Measurements from ENCODE around the gene TTBK2. TPM values are rescaled to one million over a fixed set of nuclear protein-coding genes. Genes with fewer than 3 reads are reported as not detected.

Gene TTBK2
- total and polyA plus RNA-seq, 2 donors (not counting 1 experiment from before 2014, with no cell fraction given) = 4.3 to 39.6 TPM

GRCh38 chr15:42914728-42915497 lies 5.7 kb downstream of the TTBK2 start:
- Histone ChIP-seq H3K4me3 (ENCODE audit: control extremely low read depth in 1 of 5, extremely low read depth in 1 of 5, insufficient read depth in 1 of 5, low read depth in 2 of 5, low read length in 4 of 5) (no peak overlapping the region), H4K20me1 (ENCODE audit: control insufficient read depth, insufficient read depth, low read length, poor library complexity, severe bottlenecking) (peaks cover 6% of the 10 kb centered on the region), H3K27ac (ENCODE audit: low read length in 2 of 2) (no peak overlapping the region), H3K27me3 (replicated peaks in 1 of 4; ENCODE audit: control extremely low read depth in 1 of 4, control insufficient read depth in 3 of 4, insufficient read depth in 4 of 4, low read length in 3 of 4) (no peaks in the 10 kb centered on the region), H3K4me2 (replicated peaks; ENCODE audit: low read depth, low read length, poor library complexity, severe bottlenecking) (no peak overlapping the region), H3K79me2 (ENCODE audit: control insufficient read depth, insufficient read depth, low read length) (peaks cover 73% of the 10 kb centered on the region), H3K9ac (ENCODE audit: low read length) (no peak overlapping the region), H2AFZ (ENCODE audit: insufficient read depth, low read depth, low read length, poor library complexity, severe bottlenecking) (no peak overlapping the region), H3K4me1 (ENCODE audit: control insufficient read depth in 2 of 2, insufficient read depth in 2 of 2, low read length in 2 of 2) (peaks cover 12 to 18% of the 10 kb centered on the region in 2 donors), H3K9me3 (ENCODE audit: control extremely low read depth in 1 of 3, control insufficient read depth in 2 of 3, insufficient read depth in 1 of 3, low read length in 2 of 3) (no peaks in the 10 kb centered on the region), H3K36me3 (replicated peaks in 1 of 2; ENCODE audit: control extremely low read depth in 1 of 2, control insufficient read depth in 1 of 2, extremely low read depth in 1 of 2, insufficient read depth in 2 of 2, low read length in 1 of 2) (no peaks in the 10 kb centered on the region)
- intact Hi-C loops (cut with micrococcal nuclease) = no loop called here
- no peak for ATAC-seq (ENCODE audit: low read depth)
- Mint-ChIP-seq H3K27me3 (no peaks in the 10 kb centered on the region), H3K9me3 (ENCODE audit: insufficient read depth) (no peaks in the 10 kb centered on the region), H3K4me3 (no peak overlapping the region), H3K4me1 (peaks cover 39% of the 10 kb centered on the region), H3K27ac (no peak overlapping the region)
- TF ChIP-seq EZH2 (IDR thresholded peaks at IDR 0.05; ENCODE audit: borderline replicate concordance, insufficient read depth, low read depth, low read length, poor library complexity, severe bottlenecking) (no peak), CTCF (IDR thresholded peaks at IDR 0.05) (no peak)
- DNase-seq = no peak
- WGBS (ENCODE audit: insufficient coverage) = 67% methylated on average over 2 of the region's 5 CpGs
- ChIA-PET CTCF (interaction anchor here (1.5 kb wide), 1 partner anchor 11 kb away, joined by 7 read pairs; no protein-coding TSS in a partner anchor), POLR2A (interaction anchor here (0.6 kb wide), 1 partner anchor 20 kb away, joined by 4 read pairs; no protein-coding TSS in a partner anchor)

- H3K9me3 ChIP-seq (ENCODE audit: control extremely low read depth in 1 of 3, control insufficient read depth in 2 of 3, insufficient read depth in 1 of 3, low read length in 2 of 3) = no peaks in the 10 kb centered on the region
- Mint-ChIP-seq H3K27me3 (no peaks in the 10 kb centered on the region), H3K4me3 (no peak overlapping the region), H3K27ac (no peak overlapping the region), H3K9me3 (ENCODE audit: insufficient read depth) (no peaks in the 10 kb centered on the region), H3K4me1 (peaks cover 22% of the 10 kb centered on the region)
- TF ChIP-seq CTCF (IDR thresholded peaks at IDR 0.05) = no peak
- TF ChIP-seq EZH2 (IDR thresholded peaks at IDR 0.05; ENCODE audit: borderline replicate concordance, insufficient read depth, low read depth, low read length, poor library complexity, severe bottlenecking) = no peak
- 100% methylated on average over 1 of the region's 5 CpGs for WGBS (ENCODE audit: insufficient coverage)
- H3K4me1 ChIP-seq (ENCODE audit: control insufficient read depth in 2 of 2, insufficient read depth in 2 of 2, low read length in 2 of 2) = peaks cover 2 to 8% of the 10 kb centered on the region in 2 donors
- POLR2A ChIA-PET = no interaction called here
- ATAC-seq (ENCODE audit: low read depth) = no peak
- intact Hi-C loops (cut with micrococcal nuclease) = no loop called here
- peaks cover 6% of the 10 kb centered on the region for H4K20me1 ChIP-seq (ENCODE audit: control insufficient read depth, insufficient read depth, low read length, poor library complexity, severe bottlenecking)
- CTCF ChIA-PET = interaction anchor here (0.6 to 2.1 kb wide), 3 partner anchors 14 to 76 kb away, joined by 4 to 12 read pairs (median 5); no protein-coding TSS in a partner anchor
- H3K9ac ChIP-seq (ENCODE audit: low read length) = no peak overlapping the region
- H3K79me2 ChIP-seq (ENCODE audit: control insufficient read depth, insufficient read depth, low read length) = peaks cover 71% of the 10 kb centered on the region
- no peak overlapping the region for H3K27ac ChIP-seq (ENCODE audit: low read length in 2 of 2)
- H3K4me3 ChIP-seq (ENCODE audit: control extremely low read depth in 1 of 5, extremely low read depth in 1 of 5, insufficient read depth in 1 of 5, low read depth in 2 of 5, low read length in 4 of 5) = no peak overlapping the region
- H3K36me3 ChIP-seq (replicated peaks in 1 of 2; ENCODE audit: control extremely low read depth in 1 of 2, control insufficient read depth in 1 of 2, extremely low read depth in 1 of 2, insufficient read depth in 2 of 2, low read length in 1 of 2) = no peaks in the 10 kb centered on the region
- H3K4me2 ChIP-seq (replicated peaks; ENCODE audit: low read depth, low read length, poor library complexity, severe bottlenecking) = no peak overlapping the region
- no peak for DNase-seq
- H3K27me3 ChIP-seq (replicated peaks in 1 of 4; ENCODE audit: control extremely low read depth in 1 of 4, control insufficient read depth in 3 of 4, insufficient read depth in 4 of 4, low read length in 3 of 4) = no peaks in the 10 kb centered on the region
- H2AFZ ChIP-seq (ENCODE audit: insufficient read depth, low read depth, low read length, poor library complexity, severe bottlenecking) = no peak overlapping the region
These were observed 9.5 kb downstream of the TTBK2 start for GRCh38 chr15:42911058-42911592.

Measured in B cell (primary cell).